K562 (cell line): Measurements from ENCODE around the gene JUP. TPM values are rescaled to one million over a fixed set of nuclear protein-coding genes. Genes with fewer than 3 reads are reported as not detected.

Source experiments
- ATF3 ChIP-seq, 2 experiments: fragments of 450-650 bp in 1 of 2; sonication (generic) in 1 of 2; formaldehyde crosslinking in 1 of 2; IDR thresholded peaks in 1 of 2; conservative IDR thresholded peaks in 1 of 2; 2 replicates each; pipeline versions ENCODE4 v1.6.1 to v1.8.1; 2016 to 2023; ENCODE audit warnings: mild to moderate bottlenecking in 2 of 2, moderate library complexity in 2 of 2, inconsistent platforms in 1 of 2, missing genetic modification reagents in 1 of 2
- CBX1 ChIP-seq: sonication (generic); IDR thresholded peaks from 2 replicates; pipeline ENCODE4 v1.6.1; 2016; ENCODE audit warnings: antibody characterized with exemption, low read depth, mild to moderate bottlenecking
- CHD2 ChIP-seq: IDR thresholded peaks from 2 replicates; pipeline ENCODE4 v1.6.1; 2011; ENCODE audit warnings: low read depth, low read length
- DLX4 ChIP-seq: fragments of 250-450 bp; sonication (Bioruptor Pico); IDR thresholded peaks from 2 replicates; pipeline ENCODE4 v1.6.1; 2021; ENCODE audit warnings: mild to moderate bottlenecking
- ELF4 ChIP-seq: fragments of 450-650 bp; formaldehyde crosslinking; IDR thresholded peaks from 2 replicates; pipeline ENCODE4 v1.4.0; 2022; ENCODE audit warnings: missing genetic modification characterization
- ETS1 ChIP-seq: conservative IDR thresholded peaks from 2 replicates; pipeline ENCODE4 v1.6.1; 2011; ENCODE audit warnings: low read depth, mild to moderate bottlenecking, low read length; ENCODE audit not compliant: control insufficient read depth
- GABPB1 ChIP-seq: sonication (generic); formaldehyde crosslinking; IDR thresholded peaks from 2 replicates; pipeline ENCODE4 v1.8.0; 2022; ENCODE audit warnings: mild to moderate bottlenecking, missing genetic modification reagents
- HIVEP1 ChIP-seq: fragments of 250-450 bp; sonication (Bioruptor Pico); IDR thresholded peaks from 2 replicates; pipeline ENCODE4 v1.4.0; 2020; ENCODE audit warnings: mild to moderate bottlenecking
- HMG20B ChIP-seq: fragments of 250-450 bp; sonication (Bioruptor Pico); IDR thresholded peaks from 2 replicates; pipeline ENCODE4 v1.5.0; 2021; ENCODE audit warnings: mild to moderate bottlenecking
- HNRNPL ChIP-seq: fragments of 200-400 bp; formaldehyde crosslinking; IDR thresholded peaks from 2 replicates; pipeline ENCODE4 v1.6.1; 2017; ENCODE audit warnings: low read depth, mild to moderate bottlenecking, low read length
- MXI1 ChIP-seq: IDR thresholded peaks from 2 replicates; pipeline ENCODE4 v1.6.1; 2011; ENCODE audit warnings: low read depth, mild to moderate bottlenecking, improper control_type of control experiment, low read length
- POLR2H ChIP-seq: IDR thresholded peaks from 2 replicates; pipeline ENCODE4 v1.6.1; 2016; ENCODE audit warnings: missing genetic modification characterization, low read depth, mild to moderate bottlenecking, control low read depth, missing compliant biosample characterization, moderate library complexity
- PREB ChIP-seq: sonication (generic); formaldehyde crosslinking; IDR thresholded peaks from 2 replicates; pipeline ENCODE4 v1.8.1; 2023; ENCODE audit warnings: mild to moderate bottlenecking, missing genetic modification reagents
- RBM34 ChIP-seq: fragments of 200-400 bp; formaldehyde crosslinking; IDR thresholded peaks from 2 replicates; pipeline ENCODE4 v1.6.1; 2018; ENCODE audit warnings: low read length, borderline replicate concordance; ENCODE audit not compliant: insufficient read depth
- SFPQ ChIP-seq: fragments of 200-400 bp; formaldehyde crosslinking; IDR thresholded peaks from 2 replicates; pipeline ENCODE4 v1.6.1; 2017; ENCODE audit warnings: mild to moderate bottlenecking, low read depth, low read length, moderate library complexity
- SRSF9 ChIP-seq: fragments of 200-400 bp; formaldehyde crosslinking; IDR thresholded peaks from 2 replicates; pipeline ENCODE4 v1.6.1; 2017; ENCODE audit warnings: low read depth, low read length, borderline replicate concordance
- STAT5A ChIP-seq: IDR thresholded peaks from 2 replicates; pipeline ENCODE4 v1.6.1; 2012; ENCODE audit warnings: low read length, inconsistent platforms, borderline replicate concordance
- ZBTB2 ChIP-seq: fragments of 450-650 bp; IDR thresholded peaks from 2 replicates; pipeline ENCODE4 v1.6.1; 2016; ENCODE audit warnings: antibody characterized with exemption
- ZNF444 ChIP-seq: fragments of 250-450 bp; sonication (Bioruptor Pico); IDR thresholded peaks from 2 replicates; pipeline ENCODE4 v1.4.0; 2020; ENCODE audit warnings: mild to moderate bottlenecking, moderate library complexity
- ZNF668 ChIP-seq: fragments of 250-450 bp; sonication (Bioruptor Pico); IDR thresholded peaks from 2 replicates; pipeline ENCODE4 v1.8.0; 2022; ENCODE audit warnings: mild to moderate bottlenecking, inconsistent platforms
- ZNF830 ChIP-seq: fragments of 250-450 bp; sonication (Bioruptor Pico); IDR thresholded peaks from 2 replicates; pipeline ENCODE4 v1.5.0; 2021; ENCODE audit warnings: mild to moderate bottlenecking
- polyA plus RNA-seq, 8 experiments: library from polyadenylated mRNA; depleted of rRNA in 4 of 8; stranded (reverse) in 5 of 8; unstranded in 3 of 8; fragments of >200 nt; fragmentation: Nextera tagmentation in 2 of 8; fragmentation: Illumina TruSeq in 1 of 8; extraction: Ambion mirVana in 2 of 8; extraction: Trizol in 1 of 8; gene quantifications; 2 replicates each; pipeline versions ENCODE4 v1.2.1 to v1.2.3, GENCODE V29; 2011 to 2014; ENCODE audit warnings: inconsistent platforms in 1 of 8, missing spikeins in 1 of 8
- total RNA-seq, 7 experiments: library from RNA; depleted of rRNA in 6 of 7; stranded (reverse); fragments of >200 nt in 6 of 7; fragmentation: Illumina TruSeq in 2 of 7; extraction: Trizol in 2 of 7; gene quantifications; 2 replicates each; pipeline versions ENCODE4 v1.2.1 to v1.2.3, GENCODE V29; 2011 to 2021; ENCODE audit warnings: low replicate concordance in 1 of 7

Gene JUP
- total and polyA plus RNA-seq, 9 of the 15 experiments (the other 6 are each of a cell fraction or from before 2014, with no cell fraction given): 6.4 to 177 (median 31.2) TPM

- TF ChIP-seq ETS1 (no peak), RBM34 (no peak), STAT5A (no peak), SFPQ (no peak), ZNF830 (CRISPR knock-in tag) (no peak), HNRNPL (no peak), MXI1 (no peak), ZBTB2 (no peak), DLX4 (CRISPR knock-in tag) (no peak), CHD2 (no peak), ZNF668 (no peak), SRSF9 (no peak), GABPB1 (CRISPR knock-in tag) (no peak), HMG20B (no peak), POLR2H (tag) (no peak), HIVEP1 (CRISPR knock-in tag) (no peak), ZNF444 (CRISPR knock-in tag) (no peak), CBX1 (no peak), PREB (no peak), ELF4 (CRISPR knock-in tag) (no peak), ATF3 (IDR thresholded peaks at IDR 0.05) (no peak), ATF3 (CRISPR knock-in tag; conservative IDR thresholded peaks at IDR 0.05) (no peak)
Observed at GRCh38 chr17:41835800-41836549, 49.5 kb upstream of the JUP start, which contains the start of gene NT5C3B (continued).
